H1 (cell line): ENCODE measurements around the gene ARPC4. TPM values are rescaled to one million over a fixed set of nuclear protein-coding genes. Genes with fewer than 3 reads are reported as not detected.

Source experiments
- CTCF ChIA-PET: fragments of 300-600 bp; sonication (Branson Sonifier 250); formaldehyde crosslinking; loops from one replicate; lab custom pipeline; 2021; ENCODE audit not compliant: partially characterized antibody; lab: Charles Lee
- POLR2A ChIA-PET: fragments of 300-600 bp; sonication (Branson Sonifier 250); formaldehyde crosslinking; loops from one replicate; lab custom pipeline; 2021; ENCODE audit warnings: inconsistent platforms; ENCODE audit not compliant: partially characterized antibody; lab: Charles Lee
- DNase-seq, 2 experiments: peaks; one replicate each; pipeline versions ENCODE4 v3.0.0 to v3.0.0-alpha.2; 2010 to 2022; ENCODE audit warnings: low spot score in 2 of 2, low read depth in 1 of 2, mixed read lengths in 1 of 2
- FAIRE-seq: peaks from 2 replicates; lab custom pipeline; 2011; peaks lifted over from hg19 to GRCh38; lab: Jason Lieb, UNC
- H2AFZ ChIP-seq: 2 replicates; pipeline ENCODE4 v1.8.1; 2012; ENCODE audit warnings: low read length, inconsistent platforms
- H2AK5ac ChIP-seq: 2 replicates; pipeline ENCODE4 v1.6.1; 2013; ENCODE audit warnings: low read depth, low read length
- H2BK120ac ChIP-seq: replicated peaks from 2 replicates; pipeline ENCODE3; 2013; ENCODE audit warnings: low read depth, low read length, inconsistent platforms
- H2BK12ac ChIP-seq: 2 replicates; pipeline ENCODE4 v1.6.1; 2013; ENCODE audit warnings: low read depth, low read length
- H2BK15ac ChIP-seq: 2 replicates; pipeline ENCODE4 v1.6.1; 2013; ENCODE audit warnings: low read length
- H2BK20ac ChIP-seq: 2 replicates; pipeline ENCODE4 v1.6.1; 2013; ENCODE audit warnings: low read length
- H2BK5ac ChIP-seq: 2 replicates; pipeline ENCODE4 v1.6.1; 2013; ENCODE audit warnings: low read depth, low read length
- H3K14ac ChIP-seq: 2 replicates; pipeline ENCODE4 v1.6.1; 2013; ENCODE audit warnings: inconsistent platforms; ENCODE audit not compliant: insufficient read length
- H3K18ac ChIP-seq: 2 replicates; pipeline ENCODE4 v1.6.1; 2013; ENCODE audit warnings: low read length; ENCODE audit errors: extremely low read depth
- H3K23ac ChIP-seq: 2 replicates; pipeline ENCODE4 v1.6.1; 2013; ENCODE audit warnings: inconsistent platforms; ENCODE audit not compliant: insufficient read length
- H3K23me2 ChIP-seq: 2 replicates; pipeline ENCODE4 v1.6.1; 2013; ENCODE audit warnings: low read depth, low read length
- H3K27ac ChIP-seq: 2 replicates; pipeline ENCODE4 v1.6.1; 2011; ENCODE audit warnings: low read depth, low read length, inconsistent platforms
- H3K27me3 ChIP-seq, 4 experiments: replicated peaks in 1 of 4; 1 replicate in 1 of 4; 2 replicates in 3 of 4; pipeline versions ENCODE4 v1.6.1 to v1.8.1; 2011 to 2013; ENCODE audit warnings: low read length in 3 of 4, mild to moderate bottlenecking in 3 of 4, inconsistent platforms in 2 of 4, mixed read lengths in 2 of 4, moderate library complexity in 1 of 4; ENCODE audit not compliant: control insufficient read depth in 3 of 4, insufficient read depth in 3 of 4; ENCODE audit errors: extremely low read depth in 1 of 4
- H3K36me3 ChIP-seq, 4 experiments: 2 replicates each; pipeline versions ENCODE4 v1.6.1 to v1.8.1; 2011 to 2013; ENCODE audit warnings: mild to moderate bottlenecking in 4 of 4, low read length in 3 of 4, moderate library complexity in 2 of 4, control low read depth in 1 of 4, inconsistent platforms in 1 of 4; ENCODE audit not compliant: insufficient read depth in 4 of 4, control insufficient read depth in 2 of 4
- H3K4ac ChIP-seq: replicated peaks from 2 replicates; pipeline ENCODE3; 2013; ENCODE audit warnings: low read length, low read depth, mixed read lengths, inconsistent platforms; ENCODE audit not compliant: insufficient read length
- H3K4me1 ChIP-seq, 4 experiments: replicated peaks in 1 of 4; 1 replicate in 1 of 4; 2 replicates in 3 of 4; pipeline versions ENCODE4 v1.6.1 to v1.8.1; 2011 to 2013; ENCODE audit warnings: low read length in 3 of 4, inconsistent platforms in 2 of 4, mixed read lengths in 1 of 4; ENCODE audit not compliant: insufficient read depth in 4 of 4, control insufficient read depth in 3 of 4
- H3K4me2 ChIP-seq, 2 experiments: 2 replicates each; pipeline versions ENCODE4 v1.6.1 to v1.8.1; 2011 to 2013; ENCODE audit warnings: low read depth in 2 of 2, low read length in 2 of 2, control low read depth in 1 of 2, inconsistent platforms in 1 of 2, mild to moderate bottlenecking in 1 of 2; ENCODE audit not compliant: insufficient read depth in 1 of 2
- H3K4me3 ChIP-seq, 4 experiments: fragments of 200-600, 300-600 bp in 1 of 4; sonication (generic), shearing (Covaris generic), sonication (Bioruptor Twin) in 1 of 4; 2 replicates each; pipeline versions ENCODE4 v1.5.1 to v1.8.1; 2011 to 2016; ENCODE audit warnings: low read length in 4 of 4, low read depth in 3 of 4, control low read depth in 2 of 4, inconsistent platforms in 2 of 4, mild to moderate bottlenecking in 2 of 4, mixed read lengths in 1 of 4, moderate library complexity in 1 of 4; ENCODE audit not compliant: insufficient read depth in 2 of 4; ENCODE audit errors: extremely low read depth in 1 of 4
- H3K56ac ChIP-seq: replicated peaks from 2 replicates; pipeline ENCODE3; 2013; ENCODE audit warnings: low read depth, mild to moderate bottlenecking, mixed read lengths, low read length, inconsistent platforms; ENCODE audit not compliant: insufficient read length
- H3K79me1 ChIP-seq: 2 replicates; pipeline ENCODE4 v1.6.1; 2013; ENCODE audit warnings: low read depth, low read length, control low read depth
- H3K79me2 ChIP-seq, 2 experiments: 2 replicates each; pipeline versions ENCODE4 v1.6.1 to v1.8.1; 2012 to 2013; ENCODE audit warnings: low read length in 2 of 2, mild to moderate bottlenecking in 2 of 2, inconsistent platforms in 1 of 2; ENCODE audit not compliant: insufficient read depth in 2 of 2, control insufficient read depth in 1 of 2
- H3K9ac ChIP-seq, 4 experiments: replicated peaks in 1 of 4; 1 replicate in 1 of 4; 2 replicates in 3 of 4; pipeline versions ENCODE4 v1.6.1 to v1.8.1; 2011 to 2013; ENCODE audit warnings: low read depth in 3 of 4, low read length in 3 of 4, control low read depth in 2 of 4, mild to moderate bottlenecking in 2 of 4, moderate library complexity in 2 of 4, inconsistent platforms in 1 of 4; ENCODE audit errors: extremely low read depth in 1 of 4
- H3K9me3 ChIP-seq, 2 experiments: 2 replicates each; pipeline versions ENCODE4 v1.6.1 to v1.8.1; 2012 to 2013; ENCODE audit warnings: mild to moderate bottlenecking in 2 of 2, moderate library complexity in 2 of 2, control low read depth in 1 of 2, inconsistent platforms in 1 of 2, low read depth in 1 of 2, low read length in 1 of 2, mixed read lengths in 1 of 2; ENCODE audit not compliant: insufficient read depth in 2 of 2
- H4K20me1 ChIP-seq, 2 experiments: replicated peaks in 1 of 2; 2 replicates each; pipeline versions ENCODE3 to v1.8.1; 2011 to 2013; ENCODE audit warnings: inconsistent platforms in 2 of 2, low read length in 2 of 2, mild to moderate bottlenecking in 1 of 2; ENCODE audit not compliant: insufficient read depth in 2 of 2, control insufficient read depth in 1 of 2
- H4K5ac ChIP-seq: 2 replicates; pipeline ENCODE4 v1.6.1; 2013; ENCODE audit warnings: low read length, low read depth, mixed read lengths, inconsistent platforms; ENCODE audit not compliant: insufficient read length
- H4K8ac ChIP-seq: 2 replicates; pipeline ENCODE4 v1.8.0; 2013; ENCODE audit warnings: mild to moderate bottlenecking, moderate library complexity, low read length, inconsistent platforms; ENCODE audit not compliant: insufficient read depth; ENCODE audit errors: extremely low read depth
- H4K91ac ChIP-seq: replicated peaks from 2 replicates; pipeline ENCODE3; 2013; ENCODE audit warnings: low read length, mixed read lengths, inconsistent platforms; ENCODE audit not compliant: insufficient read length
- ASH2L ChIP-seq: fragments of 200-600, 300-600 bp; sonication (generic); IDR thresholded peaks from one replicate; pipeline ENCODE4 v1.7.1; 2017; ENCODE audit warnings: low read length
- POLR2AphosphoS5 ChIP-seq: IDR thresholded peaks from 2 replicates; pipeline ENCODE4 v1.6.1; 2011; ENCODE audit warnings: low read depth, low read length
- WGBS, 2 experiments: shearing (Covaris generic) in 1 of 2; methylation state at CpG; one replicate each; pipeline versions ENCODE4 v1.1.6 to v1.1.7; 2013 to 2015; ENCODE audit warnings: low lambda C conversion rate in 2 of 2, mixed read lengths in 2 of 2, inconsistent platforms in 1 of 2, low coverage in 1 of 2, missing lambda C conversion rate in 1 of 2; ENCODE audit not compliant: insufficient replicate concordance in 2 of 2, insufficient coverage in 1 of 2, insufficient read length in 1 of 2; ENCODE audit errors: extremely low coverage in 1 of 2, missing lambda C conversion rate in 1 of 2; 5-methylcytosine and 5-hydroxymethylcytosine counted together
- polyA plus RNA-seq, 7 experiments: library from polyadenylated mRNA; depleted of rRNA in 3 of 7; stranded (reverse) in 5 of 7; unstranded in 2 of 7; fragments of >200 nt in 5 of 7; fragments of 200-250 nt in 2 of 7; gene quantifications; 1 replicate in 5 of 7; 2 replicates in 1 of 7; 4 replicates in 1 of 7; pipeline versions ENCODE4 v1.2.1 to v1.2.3, GENCODE V29; 2011 to 2013; ENCODE audit warnings: missing spikeins in 2 of 7, mixed read lengths in 2 of 7
- total RNA-seq: library from RNA; stranded (reverse); fragmentation: NEBNext Ultra II Directional; extraction: Animal tissue kit (Norgen Biotek cat#: 25700); gene quantifications from 2 replicates; pipeline ENCODE4 v1.2.1, GENCODE V29; 2021

ARPC4 gene
- total and polyA plus RNA-seq, 2 of the 8 experiments (the other 6 are each of a cell fraction or from before 2014, with no cell fraction given), result 138 to 154 TPM

- WGBS, 2 experiments, result 93% methylated on average over 7 of the region's 7 CpGs; no CpG with 5 or more reads in 1 of the 2 experiments
- Histone ChIP-seq H3K4me1 (peaks cover 0 to 9% (median 2%) of the 10 kb centered on the region in 4 experiments; a peak in 3 of 7 replicates), H3K79me2 (no peaks in the 10 kb centered on the region), H3K56ac (no peak overlapping the region), H2AFZ (no peak overlapping the region), H3K14ac (no peak overlapping the region), H3K4me2 (no peak overlapping the region), H3K23me2 (peaks cover 2% of the 10 kb centered on the region; the same call in 1 of the 2 replicates), H2BK5ac (no peak overlapping the region), H3K9ac (no peak overlapping the region), H3K36me3 (peaks cover 22 to 43% (median 32%) of the 10 kb centered on the region in 4 experiments; a peak in 7 of 8 replicates), H3K27me3 (peaks cover 0 to 11% (median 9%) of the 10 kb centered on the region in 4 experiments; a peak in 5 of 7 replicates), H2BK15ac (no peak overlapping the region), H3K4me3 (no peak overlapping the region), H4K20me1 (peaks cover 3 to 10% of the 10 kb centered on the region in 2 experiments), H2AK5ac (no peak overlapping the region), H4K5ac (no peak overlapping the region), H2BK20ac (no peak overlapping the region), H4K8ac (no peak overlapping the region), H3K4ac (no peak overlapping the region), H3K23ac (no peak overlapping the region), H4K91ac (no peak overlapping the region), H2BK12ac (no peak overlapping the region), H3K18ac (no peak overlapping the region), H3K27ac (no peak overlapping the region), H3K79me1 (no peaks in the 10 kb centered on the region), H3K9me3 (no peaks in the 10 kb centered on the region), H2BK120ac (no peak overlapping the region)
- no peak for FAIRE-seq
- TF ChIP-seq ASH2L (no peak), POLR2AphosphoS5 (0 out of 2 replicates have a peak, but pooled peaks have one; percentile 2)
- CTCF ChIA-PET, result interaction anchor here (0.7 to 4.9 kb wide), 12 partner anchors 12 to 176 kb away, joined by 3 to 30 read pairs (median 4); partner anchors contain the start of gene ARPC4
- POLR2A ChIA-PET, result interaction anchor here (1.2 to 7.8 kb wide), 6 partner anchors 12 to 57 kb away, joined by 3 to 71 read pairs (median 6); partner anchors contain the start of genes ARPC4, OGG1, RPUSD3 and TADA3
- no peak for DNase-seq
These were observed 14.1 kb downstream of the ARPC4 start for GRCh38 chr3:9806688-9807589.
